ENCODE results near the gene PKP1. TPM values are rescaled to one million over a fixed set of nuclear protein-coding genes. Genes with fewer than 3 reads are reported as not detected.
A peak's percentile ranks its signal among the peaks of the same experiment; 100 is the strongest.

PKP1 gene
- total RNA-seq, 1 donor from 2014 or later: 2.2 TPM

DNA sequence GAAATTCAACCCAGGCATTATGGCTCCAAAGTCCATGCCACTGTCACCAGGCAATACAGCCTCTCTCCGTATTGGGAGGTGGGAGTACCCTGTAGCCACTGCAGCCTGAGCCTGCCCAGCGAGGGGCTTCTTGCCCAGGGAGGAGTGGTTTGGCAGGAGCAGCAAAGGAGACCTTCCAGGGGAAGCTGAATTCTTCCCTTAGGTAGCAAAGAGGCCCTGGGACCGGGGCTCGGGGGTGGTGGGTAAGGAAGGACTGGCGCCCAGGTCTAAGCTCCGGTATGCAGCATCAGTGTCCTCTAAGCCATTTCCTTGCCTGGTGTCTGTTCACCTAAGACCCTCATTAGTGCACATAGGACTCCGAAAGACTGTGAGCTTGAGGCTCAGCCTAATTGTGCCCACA is 77.2 kb downstream of the PKP1 start:
- Histone ChIP-seq H3K27me3 (ENCODE audit: low read depth) (no peaks in the 10 kb centered on the region), H3K4me3 (no peak overlapping the region), H3K27ac (no peak overlapping the region), H3K4me1 (no peaks in the 10 kb centered on the region), H3K9me3 (no peaks in the 10 kb centered on the region), H3K36me3 (no peaks in the 10 kb centered on the region)
- no peak for ATAC-seq
- intact Hi-C loops (cut with DNase I): no loop called here
- TF ChIP-seq, protein P1, sequence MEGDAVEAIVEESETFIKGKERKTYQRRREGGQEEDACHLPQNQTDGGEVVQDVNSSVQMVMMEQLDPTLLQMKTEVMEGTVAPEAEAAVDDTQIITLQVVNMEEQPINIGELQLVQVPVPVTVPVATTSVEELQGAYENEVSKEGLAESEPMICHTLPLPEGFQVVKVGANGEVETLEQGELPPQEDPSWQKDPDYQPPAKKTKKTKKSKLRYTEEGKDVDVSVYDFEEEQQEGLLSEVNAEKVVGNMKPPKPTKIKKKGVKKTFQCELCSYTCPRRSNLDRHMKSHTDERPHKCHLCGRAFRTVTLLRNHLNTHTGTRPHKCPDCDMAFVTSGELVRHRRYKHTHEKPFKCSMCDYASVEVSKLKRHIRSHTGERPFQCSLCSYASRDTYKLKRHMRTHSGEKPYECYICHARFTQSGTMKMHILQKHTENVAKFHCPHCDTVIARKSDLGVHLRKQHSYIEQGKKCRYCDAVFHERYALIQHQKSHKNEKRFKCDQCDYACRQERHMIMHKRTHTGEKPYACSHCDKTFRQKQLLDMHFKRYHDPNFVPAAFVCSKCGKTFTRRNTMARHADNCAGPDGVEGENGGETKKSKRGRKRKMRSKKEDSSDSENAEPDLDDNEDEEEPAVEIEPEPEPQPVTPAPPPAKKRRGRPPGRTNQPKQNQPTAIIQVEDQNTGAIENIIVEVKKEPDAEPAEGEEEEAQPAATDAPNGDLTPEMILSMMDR (IDR thresholded peaks at IDR 0.05): no peak
- DNase-seq: peak; percentile 28

DNA sequence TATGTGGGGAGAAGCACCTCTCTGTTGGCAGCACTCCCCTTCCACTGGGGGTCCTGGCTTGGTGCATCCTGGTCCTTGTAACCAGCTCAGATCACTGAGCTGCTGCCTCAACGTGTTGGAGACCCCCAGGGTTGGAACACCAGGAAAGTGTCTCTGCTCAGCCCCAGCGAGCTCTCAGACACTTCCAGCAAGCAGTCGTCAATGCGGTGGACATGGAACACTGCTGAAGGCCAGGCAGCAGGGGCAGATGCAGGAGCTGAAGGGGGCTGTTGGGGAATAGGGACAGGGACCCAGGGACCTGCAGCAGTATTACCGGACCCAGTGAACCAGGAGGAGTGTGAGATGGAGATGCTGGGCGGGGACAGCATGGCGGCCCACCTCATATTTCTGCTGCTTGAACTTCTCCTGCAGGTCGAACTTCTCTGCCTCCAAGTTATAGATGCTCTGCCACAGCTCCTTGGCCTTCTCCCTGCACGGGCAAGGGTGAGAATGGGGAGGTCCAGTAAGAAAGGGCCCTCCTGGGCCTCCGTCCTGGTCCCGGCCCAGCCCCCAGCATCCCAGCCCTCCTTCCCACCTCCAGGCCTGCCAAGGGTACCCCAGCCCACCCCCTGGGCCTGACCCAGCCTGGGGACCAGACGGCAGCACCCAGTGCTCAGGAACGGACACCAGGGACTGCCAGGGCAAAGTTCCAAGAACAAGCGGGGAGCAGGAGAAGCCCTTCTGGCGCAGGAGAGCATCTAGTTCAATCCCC is 77.8 kb downstream of the PKP1 start:
- no peak overlapping the region for H3K4me3 ChIP-seq
- DNase-seq (peak; percentile 28), ATAC-seq (no peak)
- intact Hi-C loops (cut with DNase I): no loop called here
- H3K4me1 ChIP-seq: no peaks in the 10 kb centered on the region
- no peak overlapping the region for H3K27ac ChIP-seq
- TF ChIP-seq, protein P1 (IDR thresholded peaks at IDR 0.05): no peak
- no peaks in the 10 kb centered on the region for H3K27me3 ChIP-seq (ENCODE audit: low read depth)
- no peaks in the 10 kb centered on the region for H3K36me3 ChIP-seq
- no peaks in the 10 kb centered on the region for H3K9me3 ChIP-seq

DNA sequence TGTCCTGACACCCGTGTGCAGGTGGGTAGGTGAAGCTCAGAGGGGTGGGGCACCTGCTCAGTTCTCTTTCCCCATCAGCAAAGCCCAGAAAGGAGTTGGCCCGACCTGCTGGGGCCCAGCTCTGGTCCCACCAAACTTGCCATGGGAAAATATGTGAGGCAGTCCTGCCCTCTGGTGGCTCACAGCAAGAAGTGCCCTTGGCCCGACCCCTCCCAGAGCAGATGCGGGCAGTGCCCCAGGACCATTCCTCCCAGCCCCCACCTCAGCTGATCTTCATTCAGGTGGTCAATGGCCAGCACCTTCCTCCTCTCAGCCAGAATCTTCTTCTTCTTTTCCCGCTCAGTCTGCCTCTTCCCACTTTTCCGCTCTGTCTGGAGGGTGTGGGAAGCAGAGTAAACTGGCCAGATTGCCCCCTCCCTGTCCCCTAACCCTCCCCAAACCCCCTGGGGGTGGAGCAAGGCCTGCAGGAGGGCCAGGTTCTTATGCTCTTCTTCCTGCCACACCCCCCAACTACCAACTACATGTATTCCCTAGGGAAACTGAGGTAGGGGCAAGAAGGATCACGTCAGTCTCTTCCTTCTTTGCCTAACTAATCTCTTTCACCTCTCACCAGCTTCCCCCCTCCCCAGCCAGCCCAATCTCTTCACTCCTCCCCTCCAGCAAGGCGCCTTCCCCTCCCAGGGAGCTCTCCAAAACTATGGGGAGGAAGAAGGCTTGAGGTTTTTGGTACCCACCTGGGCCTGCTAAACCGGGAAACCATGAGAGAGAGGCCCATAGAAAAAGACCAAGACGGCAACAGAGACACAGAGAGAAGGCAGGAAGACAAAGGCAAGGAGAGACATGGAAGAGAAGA is 78.6 kb downstream of the PKP1 start:
- no peaks in the 10 kb centered on the region for H3K36me3 ChIP-seq
- TF ChIP-seq, protein P1 (IDR thresholded peaks at IDR 0.05): peak; percentile 81
- no peak overlapping the region for H3K4me3 ChIP-seq
- intact Hi-C loops (cut with DNase I): no loop called here
- DNase-seq (peak; percentile 50), ATAC-seq (peak; percentile 55 to 69)
- H3K9me3 ChIP-seq: no peaks in the 10 kb centered on the region
- no peak overlapping the region for H3K27ac ChIP-seq
- no peaks in the 10 kb centered on the region for H3K27me3 ChIP-seq (ENCODE audit: low read depth)
- H3K4me1 ChIP-seq: no peaks in the 10 kb centered on the region

DNA sequence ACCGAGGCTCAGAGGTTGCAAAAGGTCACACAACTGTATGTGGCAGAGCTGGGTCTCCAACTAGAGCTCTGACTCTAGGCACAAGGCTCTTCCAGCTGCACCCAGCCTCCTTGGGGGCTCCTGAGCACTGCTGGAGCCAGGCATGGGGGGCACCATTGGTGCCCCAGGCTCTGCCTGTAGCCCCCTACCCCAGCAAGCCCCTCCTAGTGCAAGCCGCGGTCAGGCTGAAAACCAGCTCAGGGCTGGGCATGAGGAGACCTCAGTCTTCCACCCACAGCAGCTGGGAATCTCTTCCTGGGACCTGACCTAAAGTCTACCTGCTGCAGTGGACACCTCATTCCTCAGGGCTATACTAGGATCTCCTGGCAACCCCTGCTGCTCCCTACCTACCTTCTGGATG is 79.6 kb downstream of the PKP1 start:
- H3K9me3 ChIP-seq: no peaks in the 10 kb centered on the region
- intact Hi-C loops (cut with DNase I): no loop called here
- no peaks in the 10 kb centered on the region for H3K4me1 ChIP-seq
- ATAC-seq (no peak), DNase-seq (peak; percentile 26)
- TF ChIP-seq, protein P1 (IDR thresholded peaks at IDR 0.05): no peak
- H3K36me3 ChIP-seq: no peaks in the 10 kb centered on the region
- no peak overlapping the region for H3K4me3 ChIP-seq
- no peak overlapping the region for H3K27ac ChIP-seq
- H3K27me3 ChIP-seq (ENCODE audit: low read depth): no peaks in the 10 kb centered on the region

DNA sequence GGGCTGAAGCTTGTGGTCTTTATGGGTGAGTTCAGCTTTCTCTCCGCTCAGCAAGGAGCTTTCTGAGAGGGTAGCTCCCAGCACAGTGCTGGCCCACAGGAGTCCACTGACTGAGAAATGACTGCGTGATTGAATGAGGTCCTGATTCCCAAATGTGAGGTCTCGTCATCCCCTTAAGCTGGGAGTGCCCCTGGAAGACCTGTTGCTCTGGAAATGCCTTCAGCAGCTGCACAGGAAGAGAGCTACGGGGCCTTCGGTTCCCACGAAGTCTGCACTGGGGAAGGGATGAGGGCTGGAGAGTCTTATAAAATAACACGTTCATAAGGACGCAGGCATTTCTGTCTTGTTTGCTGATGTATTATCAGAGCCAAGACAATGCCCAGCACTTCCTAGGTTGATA is 80.2 kb downstream of the PKP1 start:
- Histone ChIP-seq H3K4me1 (no peaks in the 10 kb centered on the region), H3K36me3 (no peaks in the 10 kb centered on the region), H3K4me3 (no peak overlapping the region), H3K27me3 (ENCODE audit: low read depth) (no peaks in the 10 kb centered on the region), H3K27ac (no peak overlapping the region), H3K9me3 (no peaks in the 10 kb centered on the region)
- intact Hi-C loops (cut with DNase I): no loop called here
- ATAC-seq (no peak), DNase-seq (peak; percentile 3)
- TF ChIP-seq, protein P1 (IDR thresholded peaks at IDR 0.05): no peak

All from lower lobe of right lung (tissue), 2 donors.